ENCODE results near the gene ATP1B4. TPM values are rescaled to one million over a fixed set of nuclear protein-coding genes. Genes with fewer than 3 reads are reported as not detected.

ATP1B4 gene
- total and polyA plus RNA-seq, 10 of the 15 experiments (the other 5 are each of a cell fraction or from before 2014, with no cell fraction given): not detected

- ChIA-PET RAD21 (ENCODE audit: unreplicated experiment) (no interaction called here), SMC1A (ENCODE audit: uncharacterized antibody, unreplicated experiment) (no interaction called here), CTCF (no interaction called here), POLR2A (no interaction called here)
- 37% methylated on average over 4 of the region's 4 CpGs for WGBS (ENCODE audit: insufficient coverage, insufficient replicate concordance, low lambda C conversion rate, missing lambda C conversion rate)
- no peak for TF ChIP-seq KAT2A (conservative IDR thresholded peaks at IDR 0.05; ENCODE audit: control insufficient read depth, low read depth, low read length)
- no peak for TF ChIP-seq STAT1 (conservative IDR thresholded peaks at IDR 0.05)
- no peak for TF ChIP-seq CHD2 (IDR thresholded peaks at IDR 0.05; ENCODE audit: borderline replicate concordance, low read depth, low read length)
- no peak for TF ChIP-seq PML (IDR thresholded peaks at IDR 0.05; ENCODE audit: low read length)
- TF ChIP-seq NFXL1 (IDR thresholded peaks at IDR 0.05; ENCODE audit: borderline replicate concordance): no peak
- TF ChIP-seq FOS (IDR thresholded peaks at IDR 0.05; ENCODE audit: borderline replicate concordance, extremely low read depth, insufficient read length): no peak
- no peak for TF ChIP-seq ZZZ3 (IDR thresholded peaks at IDR 0.05; ENCODE audit: control insufficient read depth, insufficient read length, low read depth)
- no peak for TF ChIP-seq RBBP5 (conservative IDR thresholded peaks at IDR 0.05)
- no peak for TF ChIP-seq BCL11A (IDR thresholded peaks at IDR 0.05; ENCODE audit: low read depth, low read length)
- no peak for TF ChIP-seq PAX8 (IDR thresholded peaks at IDR 0.05)
- TF ChIP-seq EED (IDR thresholded peaks at IDR 0.05; ENCODE audit: low read depth): no peak
- TF ChIP-seq, protein P1, sequence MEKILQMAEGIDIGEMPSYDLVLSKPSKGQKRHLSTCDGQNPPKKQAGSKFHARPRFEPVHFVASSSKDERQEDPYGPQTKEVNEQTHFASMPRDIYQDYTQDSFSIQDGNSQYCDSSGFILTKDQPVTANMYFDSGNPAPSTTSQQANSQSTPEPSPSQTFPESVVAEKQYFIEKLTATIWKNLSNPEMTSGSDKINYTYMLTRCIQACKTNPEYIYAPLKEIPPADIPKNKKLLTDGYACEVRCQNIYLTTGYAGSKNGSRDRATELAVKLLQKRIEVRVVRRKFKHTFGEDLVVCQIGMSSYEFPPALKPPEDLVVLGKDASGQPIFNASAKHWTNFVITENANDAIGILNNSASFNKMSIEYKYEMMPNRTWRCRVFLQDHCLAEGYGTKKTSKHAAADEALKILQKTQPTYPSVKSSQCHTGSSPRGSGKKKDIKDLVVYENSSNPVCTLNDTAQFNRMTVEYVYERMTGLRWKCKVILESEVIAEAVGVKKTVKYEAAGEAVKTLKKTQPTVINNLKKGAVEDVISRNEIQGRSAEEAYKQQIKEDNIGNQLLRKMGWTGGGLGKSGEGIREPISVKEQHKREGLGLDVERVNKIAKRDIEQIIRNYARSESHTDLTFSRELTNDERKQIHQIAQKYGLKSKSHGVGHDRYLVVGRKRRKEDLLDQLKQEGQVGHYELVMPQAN (conservative IDR thresholded peaks at IDR 0.05): no peak
- TF ChIP-seq POU2F2 (IDR thresholded peaks at IDR 0.05; ENCODE audit: borderline replicate concordance, low read depth, low read length): no peak
- TF ChIP-seq SMAD1 (IDR thresholded peaks at IDR 0.05; ENCODE audit: low read depth, partially characterized antibody): no peak
- no peak for TF ChIP-seq CBFB (IDR thresholded peaks at IDR 0.05; ENCODE audit: low read depth)
- Histone ChIP-seq H3K79me2 (ENCODE audit: control insufficient read depth, insufficient read depth, low read length) (no peaks in the 10 kb centered on the region), H2AFZ (ENCODE audit: control insufficient read depth, low read depth, low read length) (no peak overlapping the region), H3K4me3 (no peak overlapping the region), H3K36me3 (ENCODE audit: control insufficient read depth in 2 of 2, insufficient read depth in 2 of 2, low read length in 1 of 2) (no peaks in the 10 kb centered on the region), H4K20me1 (ENCODE audit: control insufficient read depth, insufficient read depth) (no peaks in the 10 kb centered on the region), H3K9me3 (replicated peaks; ENCODE audit: control insufficient read depth, insufficient read depth, low read length) (no peaks in the 10 kb centered on the region), H3K4me1 (ENCODE audit: control insufficient read depth, insufficient read depth, low read length) (no peaks in the 10 kb centered on the region), H3K27ac (ENCODE audit: control insufficient read depth, insufficient read depth) (no peak overlapping the region), H3K9ac (ENCODE audit: control insufficient read depth, insufficient read depth, low read length) (no peak overlapping the region), H3K27me3 (replicated peaks in 1 of 2; ENCODE audit: control insufficient read depth in 2 of 2, insufficient read depth in 2 of 2, low read length in 1 of 2) (no peaks in the 10 kb centered on the region), H3K4me2 (ENCODE audit: control insufficient read depth, insufficient read depth) (no peak overlapping the region)
- no TSS peak for BruUV-seq (replicated peaks)
- intact Hi-C loops (cut with micrococcal nuclease; ENCODE audit: unreplicated experiment): no loop called here
- FAIRE-seq: no peak
- in situ Hi-C loops (cut with MboI): no loop called here
- DNase-seq (ENCODE audit: low read depth, low spot score): no peak
- no peak for ATAC-seq
Observed at GRCh38 chrX:120350450-120351138, 11.3 kb upstream of the ATP1B4 start.
